ENCODE data around the gene SMAP2.

The SMAP2 gene

DNA sequence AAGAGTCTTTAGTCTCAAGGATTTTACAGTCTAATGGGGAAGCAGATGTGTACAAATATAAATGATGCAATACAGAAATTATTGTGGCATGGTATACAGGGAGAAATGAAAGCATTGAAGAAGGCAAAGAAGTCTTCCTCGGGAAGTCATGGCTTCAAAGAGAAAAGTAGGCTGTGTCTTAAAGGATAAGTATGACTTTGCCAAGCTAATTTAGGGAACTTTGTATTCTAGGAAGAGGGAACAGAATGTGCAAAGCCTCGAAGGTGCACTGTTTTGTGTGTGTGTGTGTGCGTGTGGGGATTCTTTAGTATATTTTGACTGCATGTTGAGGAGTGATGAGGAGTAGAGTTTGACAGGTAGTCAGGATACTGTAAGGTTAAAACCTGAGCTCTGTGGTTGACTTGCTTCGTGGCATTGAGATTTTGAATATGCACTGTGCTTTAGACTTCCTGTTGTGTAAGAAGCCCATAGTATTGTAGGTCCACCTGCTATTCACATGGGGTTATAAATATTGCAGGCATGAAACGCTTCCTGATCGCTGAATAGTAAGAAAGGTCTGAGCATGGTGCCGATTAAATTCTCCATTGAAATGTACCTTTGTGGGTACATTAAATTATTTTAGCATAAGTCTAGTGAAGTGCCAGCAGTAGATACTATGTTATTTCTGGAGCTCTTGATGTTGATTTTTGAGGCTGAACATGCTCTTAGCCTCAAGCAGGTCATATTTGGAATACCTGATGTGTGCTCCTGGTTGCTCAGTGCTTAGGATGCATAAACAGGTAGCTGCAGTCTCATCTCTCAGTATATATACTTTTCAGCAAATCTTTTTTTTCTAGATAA is 8.0 kb downstream of the SMAP2 start:
- TF ChIP-seq, protein P1, sequence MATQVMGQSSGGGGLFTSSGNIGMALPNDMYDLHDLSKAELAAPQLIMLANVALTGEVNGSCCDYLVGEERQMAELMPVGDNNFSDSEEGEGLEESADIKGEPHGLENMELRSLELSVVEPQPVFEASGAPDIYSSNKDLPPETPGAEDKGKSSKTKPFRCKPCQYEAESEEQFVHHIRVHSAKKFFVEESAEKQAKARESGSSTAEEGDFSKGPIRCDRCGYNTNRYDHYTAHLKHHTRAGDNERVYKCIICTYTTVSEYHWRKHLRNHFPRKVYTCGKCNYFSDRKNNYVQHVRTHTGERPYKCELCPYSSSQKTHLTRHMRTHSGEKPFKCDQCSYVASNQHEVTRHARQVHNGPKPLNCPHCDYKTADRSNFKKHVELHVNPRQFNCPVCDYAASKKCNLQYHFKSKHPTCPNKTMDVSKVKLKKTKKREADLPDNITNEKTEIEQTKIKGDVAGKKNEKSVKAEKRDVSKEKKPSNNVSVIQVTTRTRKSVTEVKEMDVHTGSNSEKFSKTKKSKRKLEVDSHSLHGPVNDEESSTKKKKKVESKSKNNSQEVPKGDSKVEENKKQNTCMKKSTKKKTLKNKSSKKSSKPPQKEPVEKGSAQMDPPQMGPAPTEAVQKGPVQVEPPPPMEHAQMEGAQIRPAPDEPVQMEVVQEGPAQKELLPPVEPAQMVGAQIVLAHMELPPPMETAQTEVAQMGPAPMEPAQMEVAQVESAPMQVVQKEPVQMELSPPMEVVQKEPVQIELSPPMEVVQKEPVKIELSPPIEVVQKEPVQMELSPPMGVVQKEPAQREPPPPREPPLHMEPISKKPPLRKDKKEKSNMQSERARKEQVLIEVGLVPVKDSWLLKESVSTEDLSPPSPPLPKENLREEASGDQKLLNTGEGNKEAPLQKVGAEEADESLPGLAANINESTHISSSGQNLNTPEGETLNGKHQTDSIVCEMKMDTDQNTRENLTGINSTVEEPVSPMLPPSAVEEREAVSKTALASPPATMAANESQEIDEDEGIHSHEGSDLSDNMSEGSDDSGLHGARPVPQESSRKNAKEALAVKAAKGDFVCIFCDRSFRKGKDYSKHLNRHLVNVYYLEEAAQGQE (IDR thresholded peaks at IDR 0.05; ENCODE audit: low read depth): no peak
- TF ChIP-seq FOXM1 (IDR thresholded peaks at IDR 0.05; ENCODE audit: borderline replicate concordance, low read depth) (no peak), TAF1 (IDR thresholded peaks at IDR 0.05; ENCODE audit: low read depth) (no peak), TEAD4 (IDR thresholded peaks at IDR 0.05) (no peak), CREB1 (IDR thresholded peaks at IDR 0.05; ENCODE audit: low read depth) (no peak), ZBTB7A (IDR thresholded peaks at IDR 0.05; ENCODE audit: low read depth) (no peak), EGR1 (IDR thresholded peaks at IDR 0.05) (no peak), TCF12 (IDR thresholded peaks at IDR 0.05; ENCODE audit: low read depth) (no peak), RAD21 (IDR thresholded peaks at IDR 0.05; ENCODE audit: low read depth) (no peak)
- TF ChIP-seq, protein P2, sequence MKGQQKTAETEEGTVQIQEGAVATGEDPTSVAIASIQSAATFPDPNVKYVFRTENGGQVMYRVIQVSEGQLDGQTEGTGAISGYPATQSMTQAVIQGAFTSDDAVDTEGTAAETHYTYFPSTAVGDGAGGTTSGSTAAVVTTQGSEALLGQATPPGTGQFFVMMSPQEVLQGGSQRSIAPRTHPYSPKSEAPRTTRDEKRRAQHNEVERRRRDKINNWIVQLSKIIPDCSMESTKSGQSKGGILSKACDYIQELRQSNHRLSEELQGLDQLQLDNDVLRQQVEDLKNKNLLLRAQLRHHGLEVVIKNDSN (IDR thresholded peaks at IDR 0.05): no peak
- TF ChIP-seq, protein P3, sequence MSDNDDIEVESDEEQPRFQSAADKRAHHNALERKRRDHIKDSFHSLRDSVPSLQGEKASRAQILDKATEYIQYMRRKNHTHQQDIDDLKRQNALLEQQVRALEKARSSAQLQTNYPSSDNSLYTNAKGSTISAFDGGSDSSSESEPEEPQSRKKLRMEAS (IDR thresholded peaks at IDR 0.05): no peak

DNA sequence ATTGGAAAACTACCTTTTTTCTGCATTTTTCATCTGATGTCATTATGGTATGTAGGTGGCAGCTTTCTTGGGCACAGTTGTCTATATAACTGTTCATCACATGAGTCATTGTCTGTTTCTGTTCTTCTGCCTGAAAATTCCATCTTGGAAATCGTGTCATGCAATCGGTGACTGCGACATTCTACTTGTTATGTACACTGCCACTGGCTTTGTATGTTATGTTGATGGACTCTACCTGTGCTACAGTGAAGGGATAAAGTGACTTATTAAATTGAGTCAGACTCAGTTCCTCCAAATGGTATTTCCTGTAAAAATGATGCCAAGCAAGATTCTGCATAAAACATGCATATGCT is 8.6 kb downstream of the SMAP2 start:
- TF ChIP-seq RAD21 (IDR thresholded peaks at IDR 0.05; ENCODE audit: low read depth): no peak
- TF ChIP-seq TAF1 (IDR thresholded peaks at IDR 0.05; ENCODE audit: low read depth): no peak
- no peak for TF ChIP-seq CEBPB (IDR thresholded peaks at IDR 0.05)
- TF ChIP-seq NFIC (IDR thresholded peaks at IDR 0.05): no peak
- no peak for TF ChIP-seq ZBTB7A (IDR thresholded peaks at IDR 0.05; ENCODE audit: low read depth)
- TF ChIP-seq EP300 (IDR thresholded peaks at IDR 0.05; ENCODE audit: borderline replicate concordance): no peak
- no peak for TF ChIP-seq CREB1 (IDR thresholded peaks at IDR 0.05; ENCODE audit: low read depth)
- TF ChIP-seq TCF12 (IDR thresholded peaks at IDR 0.05; ENCODE audit: low read depth): no peak
- TF ChIP-seq YY1 (IDR thresholded peaks at IDR 0.05; ENCODE audit: low read depth): no peak
- TF ChIP-seq TEAD4 (IDR thresholded peaks at IDR 0.05): no peak
- no peak for TF ChIP-seq EGR1 (IDR thresholded peaks at IDR 0.05)
- TF ChIP-seq, protein P2 (IDR thresholded peaks at IDR 0.05): no peak
- TF ChIP-seq, protein P3 (IDR thresholded peaks at IDR 0.05): no peak
- TF ChIP-seq FOXM1 (IDR thresholded peaks at IDR 0.05; ENCODE audit: borderline replicate concordance, low read depth): no peak

DNA sequence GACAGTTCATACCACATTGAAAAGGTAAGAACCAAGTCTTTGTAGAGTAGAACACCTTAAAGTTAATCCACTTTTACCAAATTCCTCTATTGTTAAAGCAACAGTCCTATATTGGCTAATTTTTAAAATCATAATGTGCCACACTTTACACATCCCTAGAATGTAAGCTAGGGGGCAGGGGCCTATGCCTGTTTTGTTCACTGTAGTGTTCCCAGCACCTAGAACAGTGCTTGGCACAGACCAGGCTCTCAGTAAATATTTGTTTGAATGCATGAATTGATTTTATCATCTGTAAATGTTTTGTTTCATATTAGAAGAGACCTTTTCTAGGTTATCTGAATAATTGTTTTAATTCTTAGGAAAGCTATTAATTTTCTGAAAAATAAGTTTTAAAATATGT is 9.1 kb downstream of the SMAP2 start:
- TF ChIP-seq TEAD4 (IDR thresholded peaks at IDR 0.05): no peak
- no peak for TF ChIP-seq TCF12 (IDR thresholded peaks at IDR 0.05; ENCODE audit: low read depth)
- no peak for TF ChIP-seq EP300 (IDR thresholded peaks at IDR 0.05; ENCODE audit: borderline replicate concordance)
- TF ChIP-seq CREB1 (IDR thresholded peaks at IDR 0.05; ENCODE audit: low read depth): no peak
- TF ChIP-seq CEBPB (IDR thresholded peaks at IDR 0.05): no peak

DNA sequence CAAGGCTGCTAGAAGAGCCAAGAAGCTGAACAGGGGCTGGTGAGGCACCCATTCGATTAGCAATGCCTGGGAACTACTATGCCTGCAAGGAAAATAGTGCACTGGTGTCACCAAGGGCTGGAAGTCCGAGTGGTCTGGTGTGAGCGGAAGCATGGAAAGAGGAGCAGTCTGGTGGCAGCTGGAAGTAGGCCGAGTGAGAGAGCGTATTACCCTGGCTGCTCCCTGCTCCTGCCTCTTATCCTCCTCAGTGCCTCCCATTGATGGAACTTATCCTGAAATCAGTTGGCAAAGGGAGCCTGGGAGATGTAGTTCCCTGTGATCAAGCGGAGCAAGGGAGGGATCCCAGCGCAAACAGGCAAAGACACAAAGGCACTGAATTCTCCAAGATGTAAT is 9.6 kb downstream of the SMAP2 start:
- TF ChIP-seq, protein P3 (IDR thresholded peaks at IDR 0.05): no peak
- TF ChIP-seq, protein P1 (IDR thresholded peaks at IDR 0.05; ENCODE audit: low read depth): no peak
- no peak for TF ChIP-seq EP300 (IDR thresholded peaks at IDR 0.05; ENCODE audit: borderline replicate concordance)
- TF ChIP-seq RAD21 (IDR thresholded peaks at IDR 0.05; ENCODE audit: low read depth): no peak
- TF ChIP-seq TAF1 (IDR thresholded peaks at IDR 0.05; ENCODE audit: low read depth): no peak
- TF ChIP-seq YY1 (IDR thresholded peaks at IDR 0.05; ENCODE audit: low read depth): no peak
- TF ChIP-seq CEBPB (IDR thresholded peaks at IDR 0.05): no peak
- TF ChIP-seq EGR1 (IDR thresholded peaks at IDR 0.05): no peak

DNA sequence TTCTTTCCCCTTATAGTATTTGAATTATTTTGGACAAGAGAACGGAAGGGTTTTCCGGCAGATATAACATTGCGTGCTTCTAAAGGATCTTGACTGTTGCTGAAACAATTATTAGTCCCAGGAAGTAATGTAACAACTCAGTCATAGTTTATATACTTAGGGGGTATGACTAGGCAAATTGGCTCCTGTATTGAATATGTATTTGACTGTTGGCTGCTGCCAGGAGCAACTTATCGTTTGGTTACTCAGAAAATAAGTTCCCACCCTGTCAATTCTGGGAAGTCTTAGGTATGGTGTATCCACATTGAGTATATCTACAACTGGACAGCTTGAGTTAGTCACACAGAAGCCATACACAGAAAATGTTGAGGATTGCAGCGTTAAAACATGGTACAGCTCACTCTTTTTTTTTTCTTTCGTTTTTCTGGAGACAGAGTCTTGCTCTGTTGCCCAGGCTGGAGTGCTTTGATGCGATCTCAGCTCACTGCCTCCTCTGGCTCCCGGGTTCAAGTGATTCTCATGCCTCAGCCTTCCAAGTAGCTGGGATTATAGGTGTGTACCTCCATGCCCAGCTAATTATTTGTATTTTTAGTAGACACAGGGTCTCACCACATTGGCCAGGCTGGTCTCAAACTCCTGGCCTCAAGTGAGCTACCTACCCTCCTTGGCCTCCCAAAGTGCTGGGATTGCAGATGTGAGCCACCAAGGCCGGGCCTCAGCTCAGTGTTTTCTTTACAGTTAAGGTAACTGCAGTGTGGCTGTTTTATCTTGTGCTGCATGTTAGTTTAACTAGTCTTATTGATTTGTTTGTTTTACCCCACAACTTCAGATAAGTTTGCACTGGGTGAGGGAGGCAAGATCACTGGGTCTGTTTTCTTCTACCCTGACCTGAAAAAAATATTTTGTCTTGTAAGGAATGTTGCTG is 10.2 kb downstream of the SMAP2 start:
- TF ChIP-seq YY1 (IDR thresholded peaks at IDR 0.05; ENCODE audit: low read depth) (no peak), EP300 (IDR thresholded peaks at IDR 0.05; ENCODE audit: borderline replicate concordance) (no peak), NFIC (IDR thresholded peaks at IDR 0.05) (no peak), TCF12 (IDR thresholded peaks at IDR 0.05; ENCODE audit: low read depth) (no peak), CREB1 (IDR thresholded peaks at IDR 0.05; ENCODE audit: low read depth) (no peak), ZBTB7A (IDR thresholded peaks at IDR 0.05; ENCODE audit: low read depth) (no peak), TEAD4 (IDR thresholded peaks at IDR 0.05) (no peak), RAD21 (IDR thresholded peaks at IDR 0.05; ENCODE audit: low read depth) (no peak), TAF1 (IDR thresholded peaks at IDR 0.05; ENCODE audit: low read depth) (no peak), CEBPB (IDR thresholded peaks at IDR 0.05) (no peak), EGR1 (IDR thresholded peaks at IDR 0.05) (no peak)
- TF ChIP-seq, protein P2 (IDR thresholded peaks at IDR 0.05): no peak
- TF ChIP-seq, protein P3 (IDR thresholded peaks at IDR 0.05): no peak
- TF ChIP-seq, protein P1 (IDR thresholded peaks at IDR 0.05; ENCODE audit: low read depth): no peak

All from Ishikawa (cell line).